Stimulated activated naive CD8-positive, alpha-beta T cell treated with anti-CD3 and anti-CD28 coated beads, Interleukin-15, Interleukin-2, amounts not matched to agents 100 ng/mL and 50 ng/mL, for 24 hours (primary cell): ENCODE measurements around the gene DHRS9.
"Not testable (repeated sequence)": the region's sequence is repeated elsewhere in the genome, so short reads cannot be mapped to it uniquely, and the experiment has no call there.

ENCODE experiments used
- H3K27ac Mint-ChIP-seq: one replicate; pipeline ENCODE4 v1.8.0; 2021; ENCODE audit warnings: mild to moderate bottlenecking, mixed read lengths
- H3K27me3 Mint-ChIP-seq: one replicate; pipeline ENCODE4 v1.8.0; 2021; ENCODE audit warnings: mixed read lengths
- H3K36me3 Mint-ChIP-seq: one replicate; pipeline ENCODE4 v1.8.0; 2021; ENCODE audit warnings: low read depth, mixed read lengths
- H3K4me1 Mint-ChIP-seq: one replicate; pipeline ENCODE4 v1.8.0; 2021; ENCODE audit warnings: low read depth, mixed read lengths
- H3K4me3 Mint-ChIP-seq: one replicate; pipeline ENCODE4 v1.8.0; 2021; ENCODE audit warnings: mild to moderate bottlenecking, mixed read lengths
- H3K9me3 Mint-ChIP-seq: one replicate; pipeline ENCODE4 v1.8.0; 2021; ENCODE audit warnings: mixed read lengths

Gene DHRS9

DNA sequence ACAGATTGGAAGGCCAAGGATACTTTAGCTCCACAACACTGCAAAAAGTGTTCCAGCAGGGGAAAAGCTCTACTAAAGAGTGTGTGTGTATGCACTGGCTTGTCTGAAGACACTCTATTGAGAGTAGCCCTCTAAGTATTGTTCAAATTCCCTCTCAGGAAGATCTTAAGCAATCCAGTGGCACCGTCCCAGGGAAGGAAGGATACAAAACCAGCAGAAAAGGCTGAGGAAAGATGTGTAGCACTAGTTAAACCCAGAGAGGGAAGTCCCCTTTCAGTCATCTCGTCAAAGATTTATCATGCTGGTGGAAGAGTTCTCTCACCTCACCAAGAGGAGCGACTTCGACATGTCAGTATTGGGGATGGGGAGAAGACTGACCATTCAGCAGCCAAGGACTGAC lies 50.5 kb downstream of the DHRS9 start:
- no peak overlapping the region for H3K27ac Mint-ChIP-seq
- H3K4me1 Mint-ChIP-seq = no peaks in the 10 kb centered on the region
- H3K9me3 Mint-ChIP-seq = no peaks in the 10 kb centered on the region
- peaks cover 12% of the 10 kb centered on the region for H3K27me3 Mint-ChIP-seq
- H3K36me3 Mint-ChIP-seq = no peaks in the 10 kb centered on the region
- no peak overlapping the region for H3K4me3 Mint-ChIP-seq

DNA sequence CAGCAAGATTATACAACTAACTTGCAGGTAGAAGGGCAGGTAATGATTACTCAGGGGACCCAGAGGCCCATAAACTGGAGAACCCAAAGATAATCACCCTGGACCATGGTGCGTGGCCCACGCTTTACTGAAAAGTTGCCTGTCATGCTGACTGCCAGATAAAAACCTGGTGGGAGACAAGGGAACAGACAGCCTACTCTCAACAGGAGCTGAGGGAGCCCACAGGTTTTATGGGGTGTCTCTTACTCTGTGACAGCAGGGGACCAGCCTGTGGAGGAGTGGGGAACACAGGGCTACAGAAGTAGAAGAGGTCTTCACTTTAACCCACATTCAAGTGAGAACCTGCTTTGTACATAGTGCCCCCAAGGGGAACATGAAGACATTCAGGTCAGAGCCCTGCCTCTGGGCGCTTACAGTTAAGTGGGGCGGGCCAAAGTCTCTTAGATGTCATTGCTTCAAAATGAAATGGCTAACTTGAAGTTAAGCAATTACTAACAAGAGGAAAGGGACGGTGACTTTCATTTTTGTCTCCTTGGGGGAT lies 60.4 kb downstream of the DHRS9 start:
- no peaks in the 10 kb centered on the region for H3K27me3 Mint-ChIP-seq
- H3K4me1 Mint-ChIP-seq = no peaks in the 10 kb centered on the region
- no peaks in the 10 kb centered on the region for H3K36me3 Mint-ChIP-seq
- no peaks in the 10 kb centered on the region for H3K9me3 Mint-ChIP-seq
- no peak overlapping the region for H3K4me3 Mint-ChIP-seq
- H3K27ac Mint-ChIP-seq = no peak overlapping the region

DNA sequence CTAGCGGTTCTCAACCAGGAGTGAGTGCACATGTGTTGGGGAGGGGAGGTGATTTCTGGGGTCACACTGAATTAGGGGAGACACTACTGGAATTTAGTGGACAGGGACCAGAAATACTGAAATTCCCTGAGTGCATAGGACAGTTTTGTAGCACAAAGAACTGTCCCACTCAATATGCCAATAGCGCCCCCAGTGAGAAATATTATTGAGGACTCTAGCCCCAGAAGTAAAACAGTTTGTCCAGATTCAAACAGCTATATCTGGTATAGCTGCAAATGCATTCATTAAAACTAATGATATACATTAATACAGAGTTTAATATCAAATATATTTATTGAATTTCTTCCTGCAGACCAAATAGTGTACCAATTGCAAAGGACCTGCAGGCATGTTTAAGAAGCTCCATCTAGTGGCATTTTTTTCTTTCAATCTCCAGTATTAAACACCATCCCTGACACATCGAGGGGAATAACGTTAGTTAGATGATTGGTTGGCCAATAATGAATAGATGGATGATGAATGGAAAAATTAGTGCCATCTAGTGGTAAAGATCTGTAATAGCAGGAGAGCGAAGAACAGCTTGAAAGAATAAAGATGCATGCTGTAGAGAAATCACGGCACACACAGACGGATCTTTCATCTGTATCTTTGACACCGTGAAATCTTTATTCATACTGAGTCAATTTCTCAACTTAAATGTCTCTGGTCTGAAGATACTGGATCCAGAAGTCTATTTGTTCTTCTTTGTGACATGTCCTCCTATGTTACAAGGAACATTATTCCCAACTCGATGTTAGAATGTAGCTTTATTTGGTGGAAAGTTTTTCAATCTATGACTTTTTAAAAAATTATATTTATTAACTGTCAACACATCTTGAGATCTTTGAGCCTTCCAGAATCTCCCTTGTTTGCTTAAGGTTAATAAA lies 62.5 kb downstream of the DHRS9 start:
- no peaks in the 10 kb centered on the region for H3K4me1 Mint-ChIP-seq
- H3K27ac Mint-ChIP-seq = no peak overlapping the region
- no peaks in the 10 kb centered on the region for H3K9me3 Mint-ChIP-seq
- H3K27me3 Mint-ChIP-seq = no peaks in the 10 kb centered on the region
- H3K36me3 Mint-ChIP-seq = no peaks in the 10 kb centered on the region
- no peak overlapping the region for H3K4me3 Mint-ChIP-seq

DNA sequence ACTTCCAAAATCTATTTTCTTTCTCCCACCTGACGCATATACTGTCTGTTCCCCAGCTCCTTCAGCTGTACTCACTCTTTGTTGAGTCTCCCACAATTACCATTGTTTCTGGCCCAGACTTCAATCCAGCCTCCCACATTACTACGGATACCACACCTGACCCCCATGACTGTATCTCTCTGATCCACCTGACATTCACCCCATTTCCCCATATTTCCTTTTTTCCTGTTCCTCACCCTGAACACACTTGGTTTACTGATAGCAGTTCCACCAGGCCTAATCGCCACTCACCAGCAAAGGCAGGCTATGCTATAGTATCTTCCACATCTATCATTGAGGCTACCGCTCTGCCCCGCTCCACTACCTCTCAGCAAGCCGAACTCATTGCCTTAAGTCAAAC lies 64.9 kb downstream of the DHRS9 start:
- H3K36me3 Mint-ChIP-seq, H3K27ac Mint-ChIP-seq, H3K4me1 Mint-ChIP-seq, H3K27me3 Mint-ChIP-seq, H3K9me3 Mint-ChIP-seq, H3K4me3 Mint-ChIP-seq: not testable (repeated sequence)

DNA sequence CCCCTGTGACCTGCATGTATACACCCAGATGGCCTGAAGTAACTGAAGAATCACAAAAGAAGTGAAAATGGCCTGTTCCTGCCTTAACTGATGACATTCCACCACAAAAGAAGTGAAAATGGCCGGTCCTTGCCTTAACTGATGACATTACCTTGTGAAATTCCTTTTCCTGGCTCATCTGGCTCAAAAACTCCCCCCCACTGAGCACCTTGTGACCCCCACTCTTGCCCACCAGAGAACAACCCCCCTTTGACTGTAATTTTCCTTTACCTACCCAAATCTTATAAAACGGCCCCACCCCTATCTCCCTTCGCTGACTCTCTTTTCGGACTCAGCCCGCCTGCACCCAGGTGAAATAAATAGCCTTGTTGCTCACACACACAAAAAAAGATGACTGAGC lies 67.1 kb downstream of the DHRS9 start:
- not testable (repeated sequence) for H3K9me3 Mint-ChIP-seq, H3K27me3 Mint-ChIP-seq, H3K27ac Mint-ChIP-seq, H3K4me1 Mint-ChIP-seq, H3K36me3 Mint-ChIP-seq, H3K4me3 Mint-ChIP-seq

DNA sequence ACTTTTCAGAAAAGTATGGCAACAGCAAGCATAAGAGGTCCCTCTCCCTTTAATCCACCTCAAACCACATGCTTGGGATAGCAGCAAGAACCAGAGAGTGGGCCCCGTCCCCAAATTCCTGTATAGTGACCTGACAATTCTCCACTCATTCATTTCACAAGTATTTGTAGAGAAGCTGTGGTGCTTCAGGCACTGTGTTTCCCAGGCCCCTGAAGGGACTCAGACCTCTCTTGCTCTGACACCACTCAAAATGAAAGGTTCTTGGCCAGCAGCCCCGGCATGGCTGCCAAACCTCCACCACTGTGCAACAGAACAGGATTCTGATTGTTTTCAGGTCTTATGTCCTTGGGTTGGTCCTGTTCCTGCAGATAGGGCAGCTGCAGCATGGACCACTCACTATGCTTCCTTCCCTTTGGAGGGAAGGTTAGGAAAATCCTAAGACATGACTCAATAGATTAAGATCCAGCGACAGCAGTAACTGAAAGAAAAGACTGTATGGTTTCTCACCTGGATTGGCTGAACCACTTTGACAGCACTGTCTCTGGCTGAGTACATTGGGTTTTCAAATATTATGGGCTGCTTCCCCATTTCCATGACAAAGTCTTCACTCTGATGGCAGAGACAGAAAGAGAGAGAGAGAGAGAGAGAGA lies 67.6 kb downstream of the DHRS9 start:
- H3K4me3 Mint-ChIP-seq = no peak overlapping the region
- H3K9me3 Mint-ChIP-seq = no peaks in the 10 kb centered on the region

DNA sequence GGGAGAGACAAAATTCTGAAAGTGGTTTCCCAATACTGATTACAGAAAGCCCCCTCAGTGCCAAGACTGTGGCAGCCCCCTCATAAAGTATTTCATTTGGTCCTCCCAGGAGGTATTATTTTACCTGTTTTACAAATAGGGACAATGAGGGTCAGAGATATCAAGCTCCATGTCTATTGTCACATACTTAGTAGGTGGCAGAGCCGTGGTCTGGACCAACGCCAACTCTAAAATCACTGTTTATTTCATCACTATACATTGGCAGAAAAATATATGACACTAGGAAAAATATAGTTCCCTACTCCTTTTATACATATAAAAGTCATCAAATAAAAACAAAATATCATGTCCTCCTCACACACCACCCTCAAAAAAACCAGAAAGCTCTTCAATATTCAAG lies 68.6 kb downstream of the DHRS9 start:
- Mint-ChIP-seq H3K4me3 (no peak overlapping the region), H3K4me1 (no peaks in the 10 kb centered on the region), H3K36me3 (no peaks in the 10 kb centered on the region), H3K27me3 (no peaks in the 10 kb centered on the region), H3K9me3 (no peaks in the 10 kb centered on the region), H3K27ac (no peak overlapping the region)

More for the DNA sequence above, 67.6 kb downstream of the DHRS9 start:
- Mint-ChIP-seq H3K4me1 (no peaks in the 10 kb centered on the region), H3K36me3 (no peaks in the 10 kb centered on the region), H3K27ac (no peak overlapping the region), H3K27me3 (no peaks in the 10 kb centered on the region)

DNA sequence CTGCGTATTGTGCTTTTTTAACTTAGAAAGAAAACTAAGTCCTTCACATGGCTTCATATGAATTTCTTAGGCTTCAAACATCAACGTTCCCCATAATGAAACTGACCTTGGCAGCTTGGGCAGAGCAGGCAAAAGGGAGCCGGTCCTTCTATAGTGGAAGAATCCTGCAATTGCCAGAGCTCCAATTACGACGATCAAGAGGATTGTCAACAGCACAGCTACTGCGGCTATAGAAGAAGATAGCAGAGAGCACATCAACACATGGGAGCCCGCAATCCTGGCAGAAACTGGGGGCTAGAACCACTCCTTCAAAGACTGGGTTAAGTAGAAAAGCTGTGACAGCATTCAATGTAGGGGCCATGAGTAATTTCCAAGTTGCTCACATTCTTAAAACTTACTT lies 69.8 kb downstream of the DHRS9 start:
- Mint-ChIP-seq H3K27me3 (no peaks in the 10 kb centered on the region), H3K4me3 (no peak overlapping the region), H3K27ac (no peak overlapping the region), H3K36me3 (no peaks in the 10 kb centered on the region), H3K4me1 (no peaks in the 10 kb centered on the region), H3K9me3 (no peaks in the 10 kb centered on the region)

DNA sequence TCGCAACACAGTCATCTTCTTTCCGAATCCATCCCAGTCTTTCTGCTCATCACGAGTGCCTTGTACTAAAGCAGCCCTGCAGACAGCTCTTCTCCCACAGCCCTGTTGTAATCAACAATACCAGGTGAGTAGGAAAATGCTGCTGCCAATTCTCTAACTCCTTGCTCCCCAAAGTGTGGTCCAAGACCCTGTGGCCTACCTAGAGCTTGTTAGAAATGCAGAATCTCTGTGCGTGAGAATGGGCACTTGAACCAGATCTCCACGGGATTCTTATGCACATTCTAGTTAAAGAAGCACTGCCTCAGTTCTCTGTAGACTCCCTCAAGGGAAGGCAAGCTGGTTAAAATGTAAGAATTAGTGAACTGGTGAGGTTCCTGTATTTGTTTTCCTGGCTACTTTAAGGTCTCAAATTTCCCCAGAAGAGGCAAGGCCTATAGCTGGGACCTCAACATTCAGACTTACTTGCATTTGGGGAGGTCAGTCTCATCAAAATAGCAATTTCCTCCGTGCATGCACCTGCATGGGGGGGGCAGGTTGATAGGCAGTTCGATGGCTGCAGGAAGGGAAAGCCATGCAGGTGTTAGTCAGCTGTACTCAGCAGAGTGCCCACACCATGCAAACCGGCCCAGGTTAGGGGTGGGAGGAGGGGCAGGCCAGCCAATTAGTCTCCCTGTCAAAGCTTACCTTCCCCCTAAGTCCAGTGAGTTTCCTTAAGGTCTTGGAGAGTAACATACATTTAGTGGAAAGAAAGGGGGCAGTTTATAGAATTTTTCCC lies 70.8 kb downstream of the DHRS9 start:
- Mint-ChIP-seq H3K27ac (no peak overlapping the region), H3K9me3 (no peaks in the 10 kb centered on the region), H3K4me3 (no peak overlapping the region), H3K36me3 (no peaks in the 10 kb centered on the region), H3K27me3 (no peaks in the 10 kb centered on the region), H3K4me1 (no peaks in the 10 kb centered on the region)

DNA sequence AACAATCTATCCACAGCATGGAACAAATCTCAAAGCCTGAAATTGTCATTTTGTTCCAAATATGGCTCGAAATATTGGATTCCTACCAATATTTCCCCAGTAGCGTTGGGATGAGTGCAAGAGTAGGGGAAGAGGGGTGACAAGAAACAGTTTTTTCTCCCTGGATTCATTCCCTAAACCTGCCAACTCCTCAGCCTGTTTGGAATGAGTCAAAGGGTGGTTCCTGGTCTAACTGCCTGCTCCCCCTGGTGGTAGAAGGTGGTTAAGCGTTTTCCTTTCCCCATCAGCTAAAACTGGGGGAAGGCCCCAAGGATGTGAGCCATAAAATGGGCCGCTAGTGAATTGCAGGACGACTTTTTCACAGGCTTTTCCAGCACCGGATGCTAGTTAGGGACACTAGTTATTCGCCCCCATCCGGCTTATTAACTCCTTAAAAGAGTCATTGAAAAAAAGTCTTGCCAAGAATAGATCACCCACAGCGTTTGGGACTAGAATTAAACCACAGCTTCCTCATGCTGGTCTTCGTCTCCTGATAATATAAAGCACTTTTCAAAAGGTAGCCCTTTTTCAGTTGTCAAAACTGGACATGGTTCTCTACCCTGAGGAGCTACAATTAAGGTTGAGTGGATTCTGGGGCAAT lies 72.5 kb downstream of the DHRS9 start:
- H3K4me1 Mint-ChIP-seq = no peaks in the 10 kb centered on the region
- no peaks in the 10 kb centered on the region for H3K27me3 Mint-ChIP-seq
- H3K9me3 Mint-ChIP-seq = no peaks in the 10 kb centered on the region
- no peaks in the 10 kb centered on the region for H3K36me3 Mint-ChIP-seq
- no peak overlapping the region for H3K4me3 Mint-ChIP-seq
- no peak overlapping the region for H3K27ac Mint-ChIP-seq

DNA sequence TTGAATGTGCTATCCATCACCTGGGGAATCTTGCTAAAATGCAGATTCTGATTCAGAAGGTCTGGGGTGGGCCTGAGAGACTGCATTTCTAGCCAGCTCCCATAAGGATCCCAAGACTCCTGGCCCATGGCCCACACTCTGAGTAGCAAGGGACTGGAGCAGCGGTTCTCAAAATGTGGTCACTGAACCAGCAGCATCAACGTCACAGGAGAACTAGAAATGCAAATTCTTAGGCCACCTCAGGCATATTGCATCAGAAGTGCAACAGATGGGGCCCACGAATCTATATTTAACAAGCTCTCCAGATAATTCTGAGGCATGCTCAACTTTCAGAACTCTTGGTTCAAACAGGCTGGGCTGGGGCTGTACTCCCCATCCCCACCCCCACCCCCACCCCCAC lies 74.6 kb downstream of the DHRS9 start:
- no peaks in the 10 kb centered on the region for H3K36me3 Mint-ChIP-seq
- no peak overlapping the region for H3K27ac Mint-ChIP-seq
- no peaks in the 10 kb centered on the region for H3K4me1 Mint-ChIP-seq
- no peaks in the 10 kb centered on the region for H3K9me3 Mint-ChIP-seq
- H3K4me3 Mint-ChIP-seq = no peak overlapping the region
- H3K27me3 Mint-ChIP-seq = no peaks in the 10 kb centered on the region
